Measurements from ENCODE around the gene BEND6. TPM values are rescaled to one million over a fixed set of nuclear protein-coding genes. Genes with fewer than 3 reads are reported as not detected.

The BEND6 gene
- total and polyA plus RNA-seq, 2 donors (not counting 3 experiments of a cell fraction or from before 2014, with no cell fraction given): 0.15 to 0.66 TPM

DNA sequence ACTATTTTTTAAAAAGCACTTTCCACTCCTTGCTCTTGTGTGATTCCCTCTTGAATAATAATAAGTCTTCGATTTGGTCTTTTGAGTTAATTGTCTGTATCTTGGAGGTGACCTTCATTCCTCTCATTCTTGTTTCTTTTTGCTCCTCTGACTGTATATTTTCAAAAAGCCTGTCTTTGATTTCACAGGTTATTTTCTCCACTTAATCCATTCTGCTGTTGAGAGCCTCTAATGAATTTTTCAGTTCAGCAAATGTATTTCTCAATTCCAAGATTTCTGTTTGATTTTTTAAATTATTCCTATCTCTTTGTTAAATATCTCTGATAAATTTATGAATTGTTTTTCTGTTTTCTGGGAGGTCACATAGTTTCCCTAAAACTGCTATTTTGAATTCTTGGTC lies 69.9 kb downstream of the BEND6 start:
- Histone ChIP-seq H3K9me3 (replicated peaks; ENCODE audit: control insufficient read depth, insufficient read depth, low read length) (no peaks in the 10 kb centered on the region), H3K9ac (replicated peaks; ENCODE audit: extremely low read depth, insufficient read depth, low read length) (no peak overlapping the region), H3K27me3 (ENCODE audit: control insufficient read depth in 2 of 2, insufficient read depth in 2 of 2, low read length in 2 of 2) (no peaks in the 10 kb centered on the region), H3K9me1 (replicated peaks; ENCODE audit: control insufficient read depth, extremely low read depth, insufficient read depth, low read length) (no peaks in the 10 kb centered on the region), H2AFZ (ENCODE audit: low read depth, low read length) (no peak overlapping the region), H3K4me3 (replicated peaks in 1 of 3; ENCODE audit: insufficient read depth in 1 of 3, low read depth in 1 of 3, low read length in 3 of 3) (no peak overlapping the region), H4K20me1 (replicated peaks; ENCODE audit: control insufficient read depth, extremely low read depth, insufficient read depth, low read length) (no peaks in the 10 kb centered on the region), H3K36me3 (ENCODE audit: control insufficient read depth in 2 of 2, extremely low read depth in 1 of 2, insufficient read depth in 2 of 2, low read length in 2 of 2) (no peaks in the 10 kb centered on the region), H3K4me1 (ENCODE audit: control insufficient read depth, extremely low read depth, insufficient read depth, low read length) (no peaks in the 10 kb centered on the region), H3K4me2 (ENCODE audit: insufficient read depth, low read length) (no peak overlapping the region), H3K79me2 (ENCODE audit: control insufficient read depth, insufficient read depth, low read length) (no peaks in the 10 kb centered on the region), H3K27ac (ENCODE audit: insufficient read depth, low read depth, low read length) (no peak overlapping the region)
- POLR2A ChIA-PET: no interaction called here
- intact Hi-C loops (cut with micrococcal nuclease) (no loop called here), dilution Hi-C loops (cut with MboI; ENCODE audit: extremely low pct_ligation_motif_present, low sequenced_read_pairs) (no loop called here)
- no peak for FAIRE-seq
- no peak for DNase-seq (ENCODE audit: low read depth, low spot score)
- CTCF ChIA-PET: interaction anchor here (1.2 to 2.5 kb wide), 3 partner anchors 70 to 292 kb away, joined by 3 to 11 read pairs (median 5); partner anchors contain the start of gene BEND6
- TF ChIP-seq POLR2AphosphoS5 (IDR thresholded peaks at IDR 0.05; ENCODE audit: insufficient read depth, low read depth, low read length): no peak
- TF ChIP-seq, protein P1, sequence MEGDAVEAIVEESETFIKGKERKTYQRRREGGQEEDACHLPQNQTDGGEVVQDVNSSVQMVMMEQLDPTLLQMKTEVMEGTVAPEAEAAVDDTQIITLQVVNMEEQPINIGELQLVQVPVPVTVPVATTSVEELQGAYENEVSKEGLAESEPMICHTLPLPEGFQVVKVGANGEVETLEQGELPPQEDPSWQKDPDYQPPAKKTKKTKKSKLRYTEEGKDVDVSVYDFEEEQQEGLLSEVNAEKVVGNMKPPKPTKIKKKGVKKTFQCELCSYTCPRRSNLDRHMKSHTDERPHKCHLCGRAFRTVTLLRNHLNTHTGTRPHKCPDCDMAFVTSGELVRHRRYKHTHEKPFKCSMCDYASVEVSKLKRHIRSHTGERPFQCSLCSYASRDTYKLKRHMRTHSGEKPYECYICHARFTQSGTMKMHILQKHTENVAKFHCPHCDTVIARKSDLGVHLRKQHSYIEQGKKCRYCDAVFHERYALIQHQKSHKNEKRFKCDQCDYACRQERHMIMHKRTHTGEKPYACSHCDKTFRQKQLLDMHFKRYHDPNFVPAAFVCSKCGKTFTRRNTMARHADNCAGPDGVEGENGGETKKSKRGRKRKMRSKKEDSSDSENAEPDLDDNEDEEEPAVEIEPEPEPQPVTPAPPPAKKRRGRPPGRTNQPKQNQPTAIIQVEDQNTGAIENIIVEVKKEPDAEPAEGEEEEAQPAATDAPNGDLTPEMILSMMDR (IDR thresholded peaks at IDR 0.05; ENCODE audit: extremely low read depth in 1 of 2, insufficient read depth in 1 of 2, low read depth in 1 of 2, low read length in 2 of 2): no peak
- no peak for TF ChIP-seq FOS (IDR thresholded peaks at IDR 0.05; ENCODE audit: borderline replicate concordance, insufficient read depth, low read length)
- TF ChIP-seq MYC (IDR thresholded peaks at IDR 0.05; ENCODE audit: low read depth, low read length): no peak
- TF ChIP-seq, protein P2, sequence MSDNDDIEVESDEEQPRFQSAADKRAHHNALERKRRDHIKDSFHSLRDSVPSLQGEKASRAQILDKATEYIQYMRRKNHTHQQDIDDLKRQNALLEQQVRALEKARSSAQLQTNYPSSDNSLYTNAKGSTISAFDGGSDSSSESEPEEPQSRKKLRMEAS (IDR thresholded peaks at IDR 0.05; ENCODE audit: insufficient read depth, insufficient read length): no peak
- TF ChIP-seq EZH2 (IDR thresholded peaks at IDR 0.05; ENCODE audit: borderline replicate concordance, low read depth, low read length, severe bottlenecking): no peak
- TF ChIP-seq POLR2A (IDR thresholded peaks at IDR 0.05; ENCODE audit: low read depth, low read length): no peak
- no peak for TF ChIP-seq JUN (IDR thresholded peaks at IDR 0.05; ENCODE audit: borderline replicate concordance, insufficient read depth, insufficient read length, low read depth)
- no peak for TF ChIP-seq GATA2 (IDR thresholded peaks at IDR 0.05; ENCODE audit: insufficient read depth, insufficient read length, low read depth, low read length)
- no TSS peak for BruUV-seq (replicated peaks)

Data from endothelial cell of umbilical vein (primary cell).